ENCODE results near the gene SYTL2.

DNA sequence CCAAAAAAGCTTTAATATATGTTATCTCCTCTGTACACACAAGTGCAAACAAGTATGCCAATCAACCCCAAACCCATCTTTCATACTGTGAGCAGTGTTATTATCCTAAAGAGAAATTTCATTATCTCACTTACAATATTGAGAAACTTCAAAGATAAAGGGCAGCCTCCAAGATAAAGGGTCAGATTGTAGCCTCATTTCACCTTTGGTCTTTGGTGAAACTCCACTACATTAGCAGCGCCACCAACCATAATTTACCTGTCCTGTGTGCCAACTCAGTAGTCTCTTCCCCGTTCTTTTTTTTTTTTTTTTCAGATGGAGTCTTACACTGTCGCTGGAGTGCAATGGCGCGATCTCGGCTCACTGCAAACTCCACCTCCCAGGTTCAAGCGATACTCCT lies 9.4 kb downstream of the SYTL2 start:
- TF ChIP-seq, protein P1, sequence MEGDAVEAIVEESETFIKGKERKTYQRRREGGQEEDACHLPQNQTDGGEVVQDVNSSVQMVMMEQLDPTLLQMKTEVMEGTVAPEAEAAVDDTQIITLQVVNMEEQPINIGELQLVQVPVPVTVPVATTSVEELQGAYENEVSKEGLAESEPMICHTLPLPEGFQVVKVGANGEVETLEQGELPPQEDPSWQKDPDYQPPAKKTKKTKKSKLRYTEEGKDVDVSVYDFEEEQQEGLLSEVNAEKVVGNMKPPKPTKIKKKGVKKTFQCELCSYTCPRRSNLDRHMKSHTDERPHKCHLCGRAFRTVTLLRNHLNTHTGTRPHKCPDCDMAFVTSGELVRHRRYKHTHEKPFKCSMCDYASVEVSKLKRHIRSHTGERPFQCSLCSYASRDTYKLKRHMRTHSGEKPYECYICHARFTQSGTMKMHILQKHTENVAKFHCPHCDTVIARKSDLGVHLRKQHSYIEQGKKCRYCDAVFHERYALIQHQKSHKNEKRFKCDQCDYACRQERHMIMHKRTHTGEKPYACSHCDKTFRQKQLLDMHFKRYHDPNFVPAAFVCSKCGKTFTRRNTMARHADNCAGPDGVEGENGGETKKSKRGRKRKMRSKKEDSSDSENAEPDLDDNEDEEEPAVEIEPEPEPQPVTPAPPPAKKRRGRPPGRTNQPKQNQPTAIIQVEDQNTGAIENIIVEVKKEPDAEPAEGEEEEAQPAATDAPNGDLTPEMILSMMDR (conservative IDR thresholded peaks at IDR 0.05; ENCODE audit: low read depth, low read length): no peak
- no peak for TF ChIP-seq EZH2 (IDR thresholded peaks at IDR 0.05; ENCODE audit: borderline replicate concordance, low read depth, low read length, poor library complexity, severe bottlenecking)
